HepG2 (cell line): ENCODE data around the gene REEP6. TPM values are rescaled to one million over a fixed set of nuclear protein-coding genes. Genes with fewer than 3 reads are reported as not detected.
A peak's percentile ranks its signal among the peaks of the same experiment; 100 is the strongest.

Source experiments
- BCL6 ChIP-seq: IDR thresholded peaks from 2 replicates; pipeline ENCODE4 v1.6.1; 2016; ENCODE audit warnings: missing genetic modification reagents, missing compliant biosample characterization
- ELF4 ChIP-seq: sonication (generic); formaldehyde crosslinking; IDR thresholded peaks from 2 replicates; pipeline ENCODE4 v1.5.0; 2020; ENCODE audit warnings: missing genetic modification reagents, mild to moderate bottlenecking, moderate library complexity, borderline replicate concordance
- GFI1 ChIP-seq: sonication (generic); formaldehyde crosslinking; IDR thresholded peaks from 2 replicates; pipeline ENCODE4 v1.5.0; 2020; ENCODE audit warnings: missing genetic modification reagents, mild to moderate bottlenecking, borderline replicate concordance
- HNF4G ChIP-seq, 2 experiments: sonication (generic) in 1 of 2; formaldehyde crosslinking in 1 of 2; IDR thresholded peaks; 2 replicates each; pipeline versions ENCODE4 v1.4.0 to v1.6.1; 2011 to 2020; ENCODE audit warnings: borderline replicate concordance in 2 of 2, low read depth in 2 of 2, mild to moderate bottlenecking in 2 of 2, low read length in 1 of 2, missing genetic modification reagents in 1 of 2, moderate library complexity in 1 of 2
- ISX ChIP-seq: sonication (generic); formaldehyde crosslinking; conservative IDR thresholded peaks from 2 replicates; pipeline ENCODE4 v1.5.0; 2020; ENCODE audit warnings: missing genetic modification reagents
- MTA3 ChIP-seq: sonication (generic); formaldehyde crosslinking; IDR thresholded peaks from 2 replicates; pipeline ENCODE4 v1.4.0; 2020; ENCODE audit warnings: missing genetic modification reagents
- PRMT3 ChIP-seq: sonication (generic); formaldehyde crosslinking; IDR thresholded peaks from 2 replicates; pipeline ENCODE4 v1.8.1; 2022; ENCODE audit warnings: low read depth, mild to moderate bottlenecking, moderate library complexity, missing genetic modification reagents, borderline replicate concordance
- REPIN1 ChIP-seq: sonication (generic); formaldehyde crosslinking; IDR thresholded peaks from 2 replicates; pipeline ENCODE4 v1.8.0; 2022; ENCODE audit warnings: missing genetic modification reagents, low read depth, mild to moderate bottlenecking, borderline replicate concordance
- SP2 ChIP-seq: sonication (generic); formaldehyde crosslinking; IDR thresholded peaks from 2 replicates; pipeline ENCODE4 v1.5.1; 2020; ENCODE audit warnings: mild to moderate bottlenecking, missing genetic modification reagents
- THAP11 ChIP-seq: IDR thresholded peaks from 2 replicates; pipeline ENCODE4 v1.6.1; 2016; ENCODE audit warnings: missing biosample characterization, missing genetic modification reagents
- TOE1 ChIP-seq: sonication (generic); formaldehyde crosslinking; IDR thresholded peaks from 2 replicates; pipeline ENCODE4 v1.4.0; 2020; ENCODE audit warnings: mild to moderate bottlenecking, missing genetic modification reagents
- WIZ ChIP-seq: sonication (generic); formaldehyde crosslinking; IDR thresholded peaks from 2 replicates; pipeline ENCODE4 v1.5.1; 2020; ENCODE audit warnings: mild to moderate bottlenecking, missing genetic modification reagents
- XBP1 ChIP-seq: sonication (generic); formaldehyde crosslinking; IDR thresholded peaks from 2 replicates; pipeline ENCODE4 v1.5.0; 2020; ENCODE audit warnings: missing genetic modification reagents
- ZBED4 ChIP-seq: sonication (generic); formaldehyde crosslinking; IDR thresholded peaks from 2 replicates; pipeline ENCODE4 v1.4.0; 2020; ENCODE audit warnings: missing genetic modification reagents, borderline replicate concordance
- ZBTB25 ChIP-seq: IDR thresholded peaks from 2 replicates; pipeline ENCODE4 v1.6.1; 2018; ENCODE audit warnings: missing genetic modification reagents
- ZFP36 ChIP-seq: fragments of 150-350 bp; IDR thresholded peaks from 2 replicates; pipeline ENCODE4 v1.6.1; 2018; ENCODE audit warnings: borderline replicate concordance, low read length, low read depth; ENCODE audit not compliant: partially characterized antibody
- ZNF333 ChIP-seq: sonication (generic); formaldehyde crosslinking; IDR thresholded peaks from 2 replicates; pipeline ENCODE4 v1.4.0; 2020; ENCODE audit warnings: mild to moderate bottlenecking, missing genetic modification reagents, borderline replicate concordance
- polyA plus RNA-seq, 8 experiments: library from polyadenylated mRNA; depleted of rRNA in 3 of 8; stranded (reverse) in 7 of 8; unstranded in 1 of 8; fragments of >200 nt; fragmentation: Illumina TruSeq in 4 of 8; extraction: Trizol in 4 of 8; gene quantifications; 2 replicates each; pipeline versions ENCODE4 v1.2.1 to v1.2.3, GENCODE V29; 2011 to 2016; ENCODE audit warnings: low read depth in 4 of 8, missing spikeins in 1 of 8, mixed read lengths in 1 of 8; ENCODE audit not compliant: insufficient read depth in 1 of 8
- total RNA-seq, 5 experiments: library from RNA; depleted of rRNA; stranded (reverse); fragments of >200 nt; fragmentation: Illumina TruSeq; extraction: Trizol; gene quantifications; 2 replicates each; pipeline ENCODE4 v1.2.3, GENCODE V29; 2016; ENCODE audit warnings: low read depth in 1 of 5
- TF ChIP-seq, protein P1 (sequence below): sonication (generic); formaldehyde crosslinking; IDR thresholded peaks from 2 replicates; pipeline ENCODE4 v1.9.0; 2021; ENCODE audit warnings: missing genetic modification reagents, borderline replicate concordance
- TF ChIP-seq, protein P2 (sequence below): sonication (generic); formaldehyde crosslinking; IDR thresholded peaks from 2 replicates; pipeline ENCODE4 v1.5.1; 2020; ENCODE audit warnings: missing genetic modification reagents, mild to moderate bottlenecking, borderline replicate concordance

The REEP6 gene
- total and polyA plus RNA-seq, 2 of the 13 experiments (the other 11 are each of a cell fraction or from before 2014, with no cell fraction given) = 10.0 to 28.8 TPM

DNA sequence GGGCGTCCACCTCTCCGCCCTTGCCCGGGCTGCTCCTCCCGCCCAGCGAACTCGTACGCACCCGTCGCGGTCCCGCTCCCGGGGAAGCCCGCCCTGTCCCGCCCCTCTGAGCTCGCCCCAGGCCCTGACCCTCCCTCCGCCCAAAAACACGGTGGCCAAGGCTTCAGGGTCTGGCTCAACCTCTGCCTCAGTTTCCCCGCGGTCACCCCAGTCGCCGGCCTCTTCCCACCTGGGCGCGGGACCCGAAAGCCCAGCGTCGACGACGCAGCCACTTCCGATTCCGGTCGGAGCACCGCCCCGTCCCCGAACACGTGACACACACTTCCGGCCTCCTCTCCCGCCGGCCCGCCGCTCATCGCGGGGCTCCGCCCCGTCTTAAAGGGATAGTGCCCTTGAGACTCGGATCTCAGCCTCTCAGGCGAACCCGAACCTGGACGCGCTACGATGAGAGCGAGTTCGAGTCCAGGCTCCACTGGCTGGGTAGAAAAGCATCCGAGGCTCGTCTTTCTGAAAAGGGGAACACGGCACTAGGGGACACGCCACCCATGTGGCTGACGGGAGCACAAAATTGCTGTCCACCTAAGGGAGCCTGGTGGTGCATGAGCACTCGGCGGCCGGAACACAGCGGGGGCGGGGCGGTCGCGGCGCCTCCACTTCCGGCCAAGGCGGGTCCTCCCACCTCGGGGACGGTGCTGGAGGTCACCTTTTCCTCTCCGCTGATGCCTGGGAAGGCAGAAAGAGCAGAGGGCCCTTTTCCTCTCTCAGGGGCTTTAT lies 11.9 kb upstream of the REEP6 start, which contains the start of gene C19orf25 (continued):
- peak; percentile 68; the same call in 1 of the 2 replicates for TF ChIP-seq REPIN1
- 0 out of 2 replicates have a peak, but pooled peaks have one; percentile 38 for TF ChIP-seq ZBED4
- TF ChIP-seq ZNF333 (CRISPR knock-in tag) = 0 out of 2 replicates have a peak, but pooled peaks have one; percentile 33
- no peak for TF ChIP-seq TOE1
- peak; percentile 74; the same call in 1 of the 2 replicates for TF ChIP-seq ELF4
- TF ChIP-seq ISX (CRISPR knock-in tag) = no peak
- TF ChIP-seq WIZ = 0 out of 2 replicates have a peak, but pooled peaks have one; percentile 34
- TF ChIP-seq, protein P1, sequence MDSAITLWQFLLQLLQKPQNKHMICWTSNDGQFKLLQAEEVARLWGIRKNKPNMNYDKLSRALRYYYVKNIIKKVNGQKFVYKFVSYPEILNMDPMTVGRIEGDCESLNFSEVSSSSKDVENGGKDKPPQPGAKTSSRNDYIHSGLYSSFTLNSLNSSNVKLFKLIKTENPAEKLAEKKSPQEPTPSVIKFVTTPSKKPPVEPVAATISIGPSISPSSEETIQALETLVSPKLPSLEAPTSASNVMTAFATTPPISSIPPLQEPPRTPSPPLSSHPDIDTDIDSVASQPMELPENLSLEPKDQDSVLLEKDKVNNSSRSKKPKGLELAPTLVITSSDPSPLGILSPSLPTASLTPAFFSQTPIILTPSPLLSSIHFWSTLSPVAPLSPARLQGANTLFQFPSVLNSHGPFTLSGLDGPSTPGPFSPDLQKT (CRISPR knock-in tag) = no peak
- TF ChIP-seq ZFP36 = no peak
- no peak for TF ChIP-seq XBP1 (CRISPR knock-in tag)
- TF ChIP-seq THAP11 (CRISPR knock-in tag) = peak; percentile 88
- TF ChIP-seq ZBTB25 (CRISPR knock-in tag) = peak; percentile 87
- no peak; the same call in 1 of the 2 replicates for TF ChIP-seq BCL6 (CRISPR knock-in tag)
- peak; percentile 72; the same call in 1 of the 2 replicates for TF ChIP-seq GFI1 (CRISPR knock-in tag)
- peak; percentile 87 for TF ChIP-seq SP2
- TF ChIP-seq, protein P2, sequence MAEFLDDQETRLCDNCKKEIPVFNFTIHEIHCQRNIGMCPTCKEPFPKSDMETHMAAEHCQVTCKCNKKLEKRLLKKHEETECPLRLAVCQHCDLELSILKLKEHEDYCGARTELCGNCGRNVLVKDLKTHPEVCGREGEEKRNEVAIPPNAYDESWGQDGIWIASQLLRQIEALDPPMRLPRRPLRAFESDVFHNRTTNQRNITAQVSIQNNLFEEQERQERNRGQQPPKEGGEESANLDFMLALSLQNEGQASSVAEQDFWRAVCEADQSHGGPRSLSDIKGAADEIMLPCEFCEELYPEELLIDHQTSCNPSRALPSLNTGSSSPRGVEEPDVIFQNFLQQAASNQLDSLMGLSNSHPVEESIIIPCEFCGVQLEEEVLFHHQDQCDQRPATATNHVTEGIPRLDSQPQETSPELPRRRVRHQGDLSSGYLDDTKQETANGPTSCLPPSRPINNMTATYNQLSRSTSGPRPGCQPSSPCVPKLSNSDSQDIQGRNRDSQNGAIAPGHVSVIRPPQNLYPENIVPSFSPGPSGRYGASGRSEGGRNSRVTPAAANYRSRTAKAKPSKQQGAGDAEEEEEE (CRISPR knock-in tag) = no peak
- TF ChIP-seq MTA3 = no peak
- no peak for TF ChIP-seq HNF4G (IDR thresholded peaks at IDR 0.05; ENCODE audit: borderline replicate concordance, low read depth, low read length)
- peak; percentile 29; the same call in 1 of the 2 replicates for TF ChIP-seq HNF4G (CRISPR knock-in tag; IDR thresholded peaks at IDR 0.05; ENCODE audit: borderline replicate concordance, low read depth)
- no peak for TF ChIP-seq PRMT3
